Keratinocyte (primary cell): ENCODE measurements around the gene ARMC10.

ENCODE experiments used
- CTCF ChIP-seq, 3 experiments: IDR thresholded peaks in 1 of 3; conservative IDR thresholded peaks in 1 of 3; optimal IDR thresholded peaks in 1 of 3; 2 replicates in 2 of 3; 3 replicates in 1 of 3; pipeline versions ENCODE3 to v1.5.1; 2011; ENCODE audit warnings: low read length in 3 of 3, mild to moderate bottlenecking in 3 of 3, moderate library complexity in 2 of 3, control low read depth in 1 of 3, inconsistent platforms in 1 of 3; ENCODE audit not compliant: insufficient read depth in 2 of 3; ENCODE audit errors: extremely low read depth in 1 of 3
- EZH2 ChIP-seq: IDR thresholded peaks from one replicate; pipeline ENCODE4 v1.6.1; 2012; ENCODE audit warnings: inconsistent platforms, mild to moderate bottlenecking, low read length, moderate library complexity

- TF ChIP-seq CTCF (optimal IDR thresholded peaks at IDR 0.05 in 1 of 3, IDR thresholded peaks at IDR 0.05 in 1 of 3, conservative IDR thresholded peaks at IDR 0.05 in 1 of 3; ENCODE audit: extremely low read depth in 1 of 3, insufficient read depth in 2 of 3, low read length in 3 of 3) (no peak), EZH2 (no peak)
Observed at GRCh38 chr7:103058122-103058521, 16.8 kb upstream of the ARMC10 start.
